ENCODE data around the gene ACACA.

- no peak for TF ChIP-seq CTCF (IDR thresholded peaks at IDR 0.05)
- TF ChIP-seq POLR2AphosphoS5 (IDR thresholded peaks at IDR 0.05): no peak
Observed at GRCh38 chr17:37043201-37043600, 363.4 kb downstream of the ACACA start.

Data from suprapubic skin (tissue), 3 donors.